Neuron (in vitro differentiated cells): ENCODE measurements around the gene SUGP2.

ENCODE experiments used
- H2AFZ ChIP-seq: one replicate; pipeline ENCODE4 v1.6.1; 2013; ENCODE audit warnings: low read depth, mild to moderate bottlenecking, inconsistent platforms, low read length, moderate library complexity
- H3K27me3 ChIP-seq: one replicate; pipeline ENCODE4 v1.6.1; 2013; ENCODE audit warnings: low read length; ENCODE audit not compliant: insufficient read depth
- H3K36me3 ChIP-seq: one replicate; pipeline ENCODE4 v1.6.1; 2013; ENCODE audit warnings: low read length; ENCODE audit not compliant: insufficient read depth
- H3K4me1 ChIP-seq: one replicate; pipeline ENCODE4 v1.6.1; 2013; ENCODE audit warnings: low read length; ENCODE audit not compliant: insufficient read depth
- H3K4me3 ChIP-seq: 2 replicates; pipeline ENCODE4 v1.5.1; 2013; ENCODE audit warnings: mild to moderate bottlenecking, low read length, moderate library complexity
- H3K9me3 ChIP-seq: one replicate; pipeline ENCODE4 v1.6.1; 2013; ENCODE audit warnings: low read length

The SUGP2 gene

GRCh38 chr19:19064811-19065745, 31.8 kb upstream of the SUGP2 start:
- Histone ChIP-seq H3K4me1 (peaks cover 18% of the 10 kb centered on the region), H3K4me3 (peak overlapping the region; percentile 57), H3K36me3 (no peaks in the 10 kb centered on the region), H3K9me3 (no peaks in the 10 kb centered on the region), H3K27me3 (no peaks in the 10 kb centered on the region), H2AFZ (peak overlapping the region; percentile 43)

GRCh38 chr19:19064098-19064722, 30.9 kb upstream of the SUGP2 start:
- Histone ChIP-seq H3K4me1 (peaks cover 18% of the 10 kb centered on the region), H3K9me3 (no peaks in the 10 kb centered on the region), H3K4me3 (peak overlapping the region; percentile 57), H3K36me3 (no peaks in the 10 kb centered on the region), H3K27me3 (no peaks in the 10 kb centered on the region), H2AFZ (peak overlapping the region; percentile 58)

- Histone ChIP-seq H3K9me3 (no peaks in the 10 kb centered on the region), H3K27me3 (no peaks in the 10 kb centered on the region), H3K4me1 (peaks cover 18% of the 10 kb centered on the region), H3K36me3 (no peaks in the 10 kb centered on the region), H2AFZ (peak within 1 kb of the TSS; percentile 58), H3K4me3 (peak within 1 kb of the TSS; percentile 57)
These were observed 30.1 kb upstream of the SUGP2 start, which contains the start of gene SLC25A42 for GRCh38 chr19:19063183-19064097. Gene SLC25A42 (plus strand): TSS chr19:19063994. CDS start chr19:19096125, 32,131 bp downstream.

GRCh38 chr19:19062454-19063182, 29.3 kb upstream of the SUGP2 start:
- Histone ChIP-seq H3K9me3 (no peaks in the 10 kb centered on the region), H3K4me3 (peak overlapping the region; percentile 57), H2AFZ (no peak overlapping the region), H3K27me3 (no peaks in the 10 kb centered on the region), H3K36me3 (peaks cover 4% of the 10 kb centered on the region), H3K4me1 (peaks cover 18% of the 10 kb centered on the region)

DNA sequence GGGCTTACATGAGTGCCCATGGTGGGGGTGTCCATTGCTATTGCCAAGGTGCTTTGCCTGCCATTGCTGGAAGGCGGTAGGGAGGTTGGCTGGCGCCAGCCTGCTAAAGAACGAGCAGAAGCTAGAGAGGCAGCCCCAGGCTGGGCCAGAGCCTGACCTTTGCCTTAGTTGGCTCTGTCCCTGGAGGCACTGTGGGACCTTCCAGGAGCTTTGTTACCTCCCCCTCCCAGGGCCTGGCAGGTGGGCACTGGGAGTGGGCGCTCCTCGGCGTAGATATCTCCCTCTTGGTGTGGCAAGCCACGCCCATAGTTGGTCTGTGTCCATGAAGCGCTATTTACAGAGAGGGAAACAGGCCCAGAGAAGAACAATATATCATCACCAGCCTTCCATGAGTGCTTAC, 28.2 kb upstream of the SUGP2 start:
- peaks cover 15% of the 10 kb centered on the region for H3K36me3 ChIP-seq
- H3K4me3 ChIP-seq: no peak overlapping the region
- no peak overlapping the region for H2AFZ ChIP-seq
- peaks cover 18% of the 10 kb centered on the region for H3K4me1 ChIP-seq
- no peaks in the 10 kb centered on the region for H3K27me3 ChIP-seq
- H3K9me3 ChIP-seq: no peaks in the 10 kb centered on the region

- Histone ChIP-seq H3K36me3 (peaks cover 25% of the 10 kb centered on the region), H3K27me3 (no peaks in the 10 kb centered on the region), H3K4me3 (no peak overlapping the region), H2AFZ (no peak overlapping the region), H3K4me1 (peaks cover 12% of the 10 kb centered on the region), H3K9me3 (no peaks in the 10 kb centered on the region)
These were observed 26.7 kb upstream of the SUGP2 start for GRCh38 chr19:19059837-19060611.

DNA sequence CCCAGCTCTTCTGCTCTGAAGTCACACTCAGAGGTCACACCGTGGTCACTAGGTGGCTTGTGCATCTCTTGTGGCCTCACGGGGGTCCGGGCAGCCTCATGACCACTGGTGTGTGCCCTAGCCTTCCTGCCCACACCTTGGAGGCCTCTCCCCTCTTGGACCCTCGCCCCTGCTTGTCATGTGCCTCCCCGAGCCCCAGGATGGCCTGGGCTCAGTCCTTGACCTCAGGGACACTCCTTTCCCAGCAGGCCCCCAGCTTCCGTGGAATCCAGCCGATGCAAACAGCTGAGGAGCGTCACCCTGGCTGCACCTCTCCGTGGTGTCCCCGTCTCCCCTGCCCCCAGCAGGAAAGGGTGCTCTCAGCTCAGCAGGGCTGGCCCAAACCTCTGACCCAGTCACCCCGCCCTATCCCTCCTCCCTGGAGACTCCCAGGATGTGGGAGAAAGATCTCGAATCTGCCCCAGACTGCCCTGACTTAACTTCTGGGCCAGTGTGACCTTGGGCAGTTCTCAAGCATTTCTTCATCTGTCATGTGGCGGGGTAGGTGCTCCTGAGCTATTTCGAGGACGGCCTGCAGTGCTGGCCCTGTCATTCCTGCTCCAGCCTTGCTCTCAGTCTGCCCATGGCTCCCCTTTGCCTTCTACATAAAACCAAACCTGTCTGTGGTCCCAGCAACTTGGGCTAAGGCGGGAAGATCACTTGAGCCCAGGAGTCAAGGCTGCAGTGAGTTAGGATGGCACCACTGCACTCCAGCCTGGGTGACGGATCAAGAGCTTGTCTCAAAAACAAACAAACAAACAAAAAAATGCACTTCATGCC, 25.9 kb upstream of the SUGP2 start:
- Histone ChIP-seq H3K27me3 (no peaks in the 10 kb centered on the region), H3K4me1 (peaks cover 4% of the 10 kb centered on the region), H3K4me3 (no peak overlapping the region), H3K9me3 (no peaks in the 10 kb centered on the region), H3K36me3 (peaks cover 33% of the 10 kb centered on the region), H2AFZ (no peak overlapping the region)

- peaks cover 42% of the 10 kb centered on the region for H3K36me3 ChIP-seq
- no peaks in the 10 kb centered on the region for H3K27me3 ChIP-seq
- H2AFZ ChIP-seq: no peak overlapping the region
- H3K4me1 ChIP-seq: no peaks in the 10 kb centered on the region
- no peak overlapping the region for H3K4me3 ChIP-seq
- H3K9me3 ChIP-seq: no peaks in the 10 kb centered on the region
These were observed 24.4 kb upstream of the SUGP2 start for GRCh38 chr19:19057720-19058119.

DNA sequence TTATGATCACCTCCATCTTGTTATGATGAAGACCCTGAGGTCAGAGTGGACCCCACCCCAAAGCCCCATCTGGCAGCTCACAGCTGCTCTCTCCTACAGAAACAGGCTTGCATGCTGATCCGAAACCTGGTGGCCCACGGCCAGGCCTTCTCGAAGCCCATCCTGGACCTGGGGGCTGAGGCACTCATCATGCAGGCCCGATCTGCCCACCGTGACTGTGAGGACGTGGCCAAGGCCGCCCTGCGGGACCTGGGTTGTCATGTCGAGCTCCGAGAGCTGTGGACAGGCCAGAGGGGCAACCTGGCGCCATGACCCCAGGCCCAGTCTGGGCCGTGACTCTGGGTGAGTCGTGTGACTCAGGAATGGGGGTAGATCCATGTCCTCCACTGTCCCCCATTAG, 24.0 kb upstream of the SUGP2 start:
- no peaks in the 10 kb centered on the region for H3K4me1 ChIP-seq
- no peak overlapping the region for H3K4me3 ChIP-seq
- peaks cover 45% of the 10 kb centered on the region for H3K36me3 ChIP-seq

DNA sequence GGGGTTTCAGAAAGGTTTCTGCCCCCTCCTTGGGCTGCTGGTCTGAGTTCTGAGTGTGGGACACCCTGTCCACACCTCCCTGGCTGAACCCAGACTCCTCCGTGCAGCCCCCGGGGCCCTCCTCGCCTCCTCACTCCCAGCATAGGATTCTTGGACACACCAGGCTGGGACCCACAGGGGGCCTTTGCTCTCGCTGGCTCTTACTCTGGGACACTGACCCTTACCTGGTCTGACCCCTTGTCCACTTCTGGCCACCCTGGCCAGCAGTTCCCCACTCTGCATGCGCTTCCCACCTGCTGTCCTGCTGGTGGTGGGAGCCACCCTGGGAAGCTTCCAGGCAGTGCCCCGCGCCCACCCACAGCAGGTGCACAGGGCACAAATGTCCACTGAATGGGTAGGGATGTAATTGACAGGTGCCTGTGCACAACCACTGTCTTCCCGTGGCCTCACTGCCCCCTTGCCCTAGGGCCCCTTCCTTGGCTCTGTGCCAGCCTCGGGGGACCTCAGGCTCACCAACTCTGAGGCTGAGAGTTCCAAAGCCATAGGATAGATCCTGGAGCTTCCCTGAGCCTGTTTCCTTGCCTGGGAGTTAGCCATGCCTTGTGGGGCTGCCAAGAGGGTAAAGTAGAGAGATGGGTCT, 23.4 kb upstream of the SUGP2 start:
- peaks cover 49% of the 10 kb centered on the region for H3K36me3 ChIP-seq
- H3K4me3 ChIP-seq: no peak overlapping the region
- no peaks in the 10 kb centered on the region for H3K9me3 ChIP-seq
- H3K27me3 ChIP-seq: no peaks in the 10 kb centered on the region
- H2AFZ ChIP-seq: no peak overlapping the region
- no peaks in the 10 kb centered on the region for H3K4me1 ChIP-seq

More for the DNA sequence above, 24.0 kb upstream of the SUGP2 start:
- Histone ChIP-seq H3K27me3 (no peaks in the 10 kb centered on the region), H2AFZ (no peak overlapping the region), H3K9me3 (no peaks in the 10 kb centered on the region)

- no peaks in the 10 kb centered on the region for H3K4me1 ChIP-seq
- no peak overlapping the region for H2AFZ ChIP-seq
- no peaks in the 10 kb centered on the region for H3K27me3 ChIP-seq
- H3K4me3 ChIP-seq: no peak overlapping the region
- no peaks in the 10 kb centered on the region for H3K9me3 ChIP-seq
- H3K36me3 ChIP-seq: peaks cover 59% of the 10 kb centered on the region
These were observed 22.4 kb upstream of the SUGP2 start for GRCh38 chr19:19055701-19056100.
